Upper lobe of left lung (tissue), 6 donors: ENCODE results near the gene FAM200B. TPM values are rescaled to one million over a fixed set of nuclear protein-coding genes. Genes with fewer than 3 reads are reported as not detected.

Experiments
- ATAC-seq, 2 donors: fragments of 200-7000 bp; cut with Tn5 transposase; one replicate each; pipeline ENCODE4 v1.9.1; 2022; ENCODE audit warnings: mild to moderate bottlenecking in 2 of 2, moderate library complexity in 2 of 2; ENCODE audit not compliant: low FRiP score in 2 of 2
- DNase-seq, 2 donors: peaks; one replicate each; pipeline ENCODE4 v3.0.0-alpha.2; 2019 to 2020
- H3K27ac ChIP-seq, 4 donors: fragments of 200-600 bp; sonication (generic); one replicate each; pipeline ENCODE4 v1.5.1; 2016 to 2019
- H3K27me3 ChIP-seq, 4 donors: fragments of 200-600 bp; sonication (generic); one replicate each; pipeline ENCODE4 v1.5.1; 2017 to 2019
- H3K36me3 ChIP-seq, 4 donors: fragments of 200-600 bp; sonication (generic); one replicate each; pipeline ENCODE4 v1.5.1; 2016 to 2019
- H3K4me1 ChIP-seq, 4 donors: fragments of 200-600 bp; sonication (generic); one replicate each; pipeline ENCODE4 v1.5.1; 2018 to 2019
- H3K4me3 ChIP-seq, 4 donors: fragments of 200-600 bp; sonication (generic); one replicate each; pipeline ENCODE4 v1.5.1; 2017 to 2019; ENCODE audit warnings: mild to moderate bottlenecking in 2 of 4, moderate library complexity in 1 of 4
- H3K9me3 ChIP-seq, 4 donors: fragments of 200-600 bp; sonication (generic); one replicate each; pipeline ENCODE4 v1.5.1; 2018 to 2019
- CTCF ChIP-seq, 6 experiments: fragments of 450-650 bp in 4 of 6; fragments of 200-600 bp in 2 of 6; sonication (generic) in 2 of 6; IDR thresholded peaks; one replicate each; pipeline ENCODE4 v1.5.1; 2016 to 2019; ENCODE audit warnings: antibody characterized with exemption in 6 of 6
- EP300 ChIP-seq, 4 donors: sonication (generic); formaldehyde crosslinking; IDR thresholded peaks; one replicate each; pipeline ENCODE4 v1.5.1; 2017; ENCODE audit warnings: antibody characterized with exemption in 4 of 4, control low read depth in 2 of 4
- POLR2A ChIP-seq, 4 donors: fragments of 450-650 bp; IDR thresholded peaks; one replicate each; pipeline ENCODE4 v1.5.1; 2016 to 2017; ENCODE audit warnings: antibody characterized with exemption in 4 of 4, mild to moderate bottlenecking in 2 of 4
- POLR2AphosphoS5 ChIP-seq, 2 donors: sonication (generic); formaldehyde crosslinking; IDR thresholded peaks; one replicate each; pipeline ENCODE4 v1.5.1; 2017; ENCODE audit warnings: antibody characterized with exemption in 2 of 2
- WGBS, 2 donors: methylation state at CpG; one replicate each; pipeline ENCODE4 v1.1.5; 2017 to 2018; 5-methylcytosine and 5-hydroxymethylcytosine counted together
- total RNA-seq, 6 donors: library from RNA; depleted of rRNA in 4 of 6; stranded (reverse); fragments of >200 nt in 4 of 6; gene quantifications; one replicate each; pipeline versions ENCODE4 v1.1.0 to v1.2.1, GENCODE V29; 2016 to 2021
- donor health status: DM: no; HTN: no; CAD: no; lungs with moderate emphysema.
- donor health status: DM: no; HTN: yes; CAD: no; lungs with severe emphysema.

Gene FAM200B
- total RNA-seq, 6 donors from 2014 or later = 13.6 to 48.2 (median 26.9) TPM

- DNase-seq = peak in 1 of 2 donors; percentile 42
- H3K4me1 ChIP-seq = peaks cover 23 to 38% (median 37%) of the 10 kb centered on the region in 4 donors
- ATAC-seq = peak in 1 of 2 donors; percentile 67
These were observed 25.6 kb upstream of the FAM200B start for GRCh38 chr4:15656038-15656470.

GRCh38 chr4:15657366-15657765, 24.3 kb upstream of the FAM200B start:
- Histone ChIP-seq H3K4me3 (no peak overlapping the region), H3K27me3 (no peaks in the 10 kb centered on the region), H3K27ac (peak overlapping the region in 2 of 4 donors; percentile 40 to 92), H3K36me3 (no peaks in the 10 kb centered on the region), H3K9me3 (no peaks in the 10 kb centered on the region), H3K4me1 (peaks cover 10 to 26% (median 24%) of the 10 kb centered on the region in 4 donors)
- no peak for TF ChIP-seq CTCF (IDR thresholded peaks at IDR 0.05)
- no peak for TF ChIP-seq EP300 (IDR thresholded peaks at IDR 0.05)
- no peak for TF ChIP-seq POLR2AphosphoS5 (IDR thresholded peaks at IDR 0.05)
- no peak for TF ChIP-seq POLR2A (IDR thresholded peaks at IDR 0.05)
- DNase-seq (no peak), ATAC-seq (no peak)

More at GRCh38 chr4:15656038-15656470, 25.6 kb upstream of the FAM200B start:
- Histone ChIP-seq H3K9me3 (no peaks in the 10 kb centered on the region), H3K27me3 (no peaks in the 10 kb centered on the region), H3K4me3 (peak overlapping the region in 3 of 4 donors; percentile 83 to 96 (median 89)), H3K36me3 (no peaks in the 10 kb centered on the region), H3K27ac (peak overlapping the region; percentile 92 to 100 (median 99))
- 69 to 75% methylated on average over 12 of the region's 12 CpGs for WGBS, 2 donors
- TF ChIP-seq EP300 (IDR thresholded peaks at IDR 0.05) (no peak), CTCF (IDR thresholded peaks at IDR 0.05) (no peak), POLR2AphosphoS5 (IDR thresholded peaks at IDR 0.05) (no peak), POLR2A (IDR thresholded peaks at IDR 0.05) (no peak)

GRCh38 chr4:15658136-15658770, 23.4 kb upstream of the FAM200B start:
- TF ChIP-seq EP300 (IDR thresholded peaks at IDR 0.05) = no peak
- TF ChIP-seq CTCF (IDR thresholded peaks at IDR 0.05) = no peak
- TF ChIP-seq POLR2AphosphoS5 (IDR thresholded peaks at IDR 0.05) = no peak
- TF ChIP-seq POLR2A (IDR thresholded peaks at IDR 0.05) = no peak
- 75 to 82% methylated on average over 4 of the region's 4 CpGs for WGBS, 2 donors
- Histone ChIP-seq H3K36me3 (no peaks in the 10 kb centered on the region), H3K27ac (peak overlapping the region in 3 of 4 donors; percentile 40 to 92 (median 63)), H3K4me3 (peak overlapping the region in 1 of 4 donors; percentile 1), H3K9me3 (no peaks in the 10 kb centered on the region), H3K4me1 (peaks cover 1 to 17% (median 16%) of the 10 kb centered on the region in 4 donors), H3K27me3 (no peaks in the 10 kb centered on the region)
- no peak for ATAC-seq
- DNase-seq = peak in 1 of 2 donors; percentile 48

DNA sequence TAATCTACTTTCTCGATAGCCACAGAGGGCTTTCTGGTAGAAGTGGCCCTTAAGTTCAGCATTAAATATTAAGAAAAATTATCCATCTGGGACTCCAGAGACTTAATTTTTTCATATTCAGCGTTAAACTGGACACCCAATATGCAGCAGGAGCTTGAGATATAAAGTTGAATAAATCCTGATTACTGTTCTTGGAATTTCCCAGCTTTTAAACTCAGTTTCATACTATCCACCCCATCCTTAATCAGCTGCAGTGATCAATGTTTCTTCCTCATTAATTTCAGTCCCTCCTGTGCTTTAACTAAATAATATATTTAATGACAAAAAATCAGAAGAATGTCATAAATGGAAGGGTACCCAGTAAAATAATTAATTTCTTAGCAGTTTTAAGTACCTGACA, 22.8 kb upstream of the FAM200B start:
- Histone ChIP-seq H3K4me3 (peak overlapping the region in 1 of 4 donors; percentile 1), H3K4me1 (peaks cover 0 to 14% (median 11%) of the 10 kb centered on the region in 4 donors), H3K9me3 (no peaks in the 10 kb centered on the region), H3K27me3 (no peaks in the 10 kb centered on the region), H3K36me3 (no peaks in the 10 kb centered on the region), H3K27ac (peak overlapping the region in 3 of 4 donors; percentile 40 to 92 (median 63))
- ATAC-seq = no peak
- 84 to 85% methylated on average over 2 of the region's 2 CpGs for WGBS, 2 donors
- DNase-seq = no peak
- TF ChIP-seq POLR2A (IDR thresholded peaks at IDR 0.05) (no peak), POLR2AphosphoS5 (IDR thresholded peaks at IDR 0.05) (no peak), EP300 (IDR thresholded peaks at IDR 0.05) (no peak), CTCF (IDR thresholded peaks at IDR 0.05) (no peak)
